Neural crest cell (in vitro differentiated cells): ENCODE results near the gene COL7A1. TPM values are rescaled to one million over a fixed set of nuclear protein-coding genes. Genes with fewer than 3 reads are reported as not detected.

Experiments used
- DNase-seq: peaks from one replicate; pipeline ENCODE4 v3.0.0; 2021; ENCODE audit warnings: low read depth, mixed read lengths, low spot score
- H3K27ac Mint-ChIP-seq: one replicate; pipeline ENCODE4 v1.8.0; 2021; ENCODE audit warnings: mild to moderate bottlenecking, mixed read lengths; ENCODE audit not compliant: unreplicated experiment
- H3K27me3 Mint-ChIP-seq: 2 replicates; pipeline ENCODE4 v1.8.0; 2021; ENCODE audit warnings: low read depth, mild to moderate bottlenecking, mixed read lengths
- H3K36me3 Mint-ChIP-seq: 2 replicates; pipeline ENCODE4 v1.8.0; 2021; ENCODE audit warnings: low read depth, mild to moderate bottlenecking, mixed read lengths
- H3K4me1 Mint-ChIP-seq: 2 replicates; pipeline ENCODE4 v1.8.0; 2021; ENCODE audit warnings: mixed read lengths
- H3K4me3 Mint-ChIP-seq: one replicate; pipeline ENCODE4 v1.8.0; 2021; ENCODE audit warnings: mild to moderate bottlenecking, mixed read lengths
- H3K9me3 Mint-ChIP-seq: 2 replicates; pipeline ENCODE4 v1.8.0; 2021; ENCODE audit warnings: mixed read lengths
- total RNA-seq: library from RNA; stranded (reverse); gene quantifications from 2 replicates; pipeline ENCODE4 v1.2.1, GENCODE V29; 2021
- TF ChIP-seq, protein P1 (sequence below): fragments of 200-600 bp; sonication (generic); conservative IDR thresholded peaks from 2 replicates; pipeline ENCODE4 v1.5.0; 2021; ENCODE audit warnings: antibody characterized with exemption, mild to moderate bottlenecking

COL7A1 gene
- total RNA-seq, 1 donor from 2014 or later, result 28.7 TPM

GRCh38 chr3:48593337-48593736 lies 1.8 kb downstream of the COL7A1 start:
- TF ChIP-seq, protein P1, sequence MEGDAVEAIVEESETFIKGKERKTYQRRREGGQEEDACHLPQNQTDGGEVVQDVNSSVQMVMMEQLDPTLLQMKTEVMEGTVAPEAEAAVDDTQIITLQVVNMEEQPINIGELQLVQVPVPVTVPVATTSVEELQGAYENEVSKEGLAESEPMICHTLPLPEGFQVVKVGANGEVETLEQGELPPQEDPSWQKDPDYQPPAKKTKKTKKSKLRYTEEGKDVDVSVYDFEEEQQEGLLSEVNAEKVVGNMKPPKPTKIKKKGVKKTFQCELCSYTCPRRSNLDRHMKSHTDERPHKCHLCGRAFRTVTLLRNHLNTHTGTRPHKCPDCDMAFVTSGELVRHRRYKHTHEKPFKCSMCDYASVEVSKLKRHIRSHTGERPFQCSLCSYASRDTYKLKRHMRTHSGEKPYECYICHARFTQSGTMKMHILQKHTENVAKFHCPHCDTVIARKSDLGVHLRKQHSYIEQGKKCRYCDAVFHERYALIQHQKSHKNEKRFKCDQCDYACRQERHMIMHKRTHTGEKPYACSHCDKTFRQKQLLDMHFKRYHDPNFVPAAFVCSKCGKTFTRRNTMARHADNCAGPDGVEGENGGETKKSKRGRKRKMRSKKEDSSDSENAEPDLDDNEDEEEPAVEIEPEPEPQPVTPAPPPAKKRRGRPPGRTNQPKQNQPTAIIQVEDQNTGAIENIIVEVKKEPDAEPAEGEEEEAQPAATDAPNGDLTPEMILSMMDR, result no peak
- DNase-seq, result no peak
- Mint-ChIP-seq H3K27me3 (peaks cover 2% of the 10 kb centered on the region), H3K9me3 (no peaks in the 10 kb centered on the region), H3K36me3 (peaks cover 7% of the 10 kb centered on the region), H3K4me1 (peaks cover 17% of the 10 kb centered on the region), H3K27ac (no peak overlapping the region), H3K4me3 (no peak overlapping the region)

DNA sequence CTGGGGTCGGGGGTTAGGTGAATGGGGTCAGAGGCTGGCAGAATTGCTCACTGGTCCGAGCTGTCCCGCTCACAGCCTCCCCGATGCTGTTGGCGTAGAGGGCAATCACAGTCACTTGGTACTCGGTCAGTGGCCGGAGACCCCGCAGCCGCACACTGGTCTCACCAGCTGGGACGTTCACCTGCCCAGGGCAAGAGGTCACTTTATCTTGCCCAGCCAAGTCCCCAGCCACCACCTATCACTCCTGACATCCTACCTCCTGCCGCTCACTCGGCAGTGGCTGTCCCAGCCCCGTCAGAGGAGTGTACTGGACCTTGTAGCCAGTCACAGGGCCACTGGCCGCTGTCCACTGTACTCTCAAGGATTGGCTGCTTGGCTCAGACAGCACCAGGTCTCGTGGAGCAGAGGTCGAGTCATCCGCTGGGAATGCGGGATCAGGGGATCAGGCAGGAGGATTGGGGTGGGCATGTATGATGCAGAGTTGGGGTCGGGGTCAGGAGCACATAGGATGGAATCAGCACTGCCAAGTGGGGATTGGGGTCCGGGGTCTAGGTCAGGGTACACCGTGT lies 2.5 kb downstream of the COL7A1 start:
- DNase-seq, result no peak
- TF ChIP-seq, protein P1, result no peak
- Mint-ChIP-seq H3K4me1 (peaks cover 14% of the 10 kb centered on the region), H3K9me3 (no peaks in the 10 kb centered on the region), H3K27me3 (peaks cover 2% of the 10 kb centered on the region), H3K36me3 (peaks cover 7% of the 10 kb centered on the region), H3K4me3 (no peak overlapping the region), H3K27ac (no peak overlapping the region)

DNA sequence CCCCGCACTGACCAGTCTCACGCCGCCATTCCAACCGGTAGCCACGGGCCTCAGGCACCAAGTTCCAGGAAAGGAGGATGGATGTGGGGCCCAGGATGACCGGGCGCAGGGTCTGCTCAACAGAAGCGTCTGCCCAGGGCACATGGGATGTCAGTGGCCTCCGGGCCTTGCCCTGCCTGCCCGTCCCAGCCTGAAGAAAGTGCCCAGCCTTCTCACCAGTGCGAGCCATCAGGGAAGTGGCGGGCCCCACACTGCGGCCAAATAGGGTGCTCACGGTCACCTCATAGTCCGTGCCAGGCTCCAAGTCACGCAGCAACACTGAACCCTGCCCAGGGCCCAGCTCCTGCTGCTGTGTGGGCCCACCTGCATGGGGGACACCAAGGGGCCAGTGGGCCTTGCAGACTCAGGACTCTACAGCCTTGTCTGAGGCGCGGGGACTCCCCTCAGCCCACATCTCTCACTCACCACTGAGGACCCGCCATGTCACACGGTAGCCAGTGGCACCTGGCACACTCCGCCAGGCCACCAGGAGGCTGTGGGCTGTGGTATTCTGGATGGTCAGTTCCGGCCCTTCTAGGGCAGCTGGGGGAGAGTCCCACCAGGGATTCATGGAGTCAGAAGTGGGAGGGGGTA lies 3.1 kb downstream of the COL7A1 start:
- peaks cover under 1% of the 10 kb centered on the region for H3K36me3 Mint-ChIP-seq
- no peak overlapping the region for H3K27ac Mint-ChIP-seq
- TF ChIP-seq, protein P1, result no peak
- peaks cover 8% of the 10 kb centered on the region for H3K4me1 Mint-ChIP-seq
- H3K4me3 Mint-ChIP-seq, result no peak overlapping the region
- H3K9me3 Mint-ChIP-seq, result no peaks in the 10 kb centered on the region
- peaks cover 2% of the 10 kb centered on the region for H3K27me3 Mint-ChIP-seq
- DNase-seq, result no peak

DNA sequence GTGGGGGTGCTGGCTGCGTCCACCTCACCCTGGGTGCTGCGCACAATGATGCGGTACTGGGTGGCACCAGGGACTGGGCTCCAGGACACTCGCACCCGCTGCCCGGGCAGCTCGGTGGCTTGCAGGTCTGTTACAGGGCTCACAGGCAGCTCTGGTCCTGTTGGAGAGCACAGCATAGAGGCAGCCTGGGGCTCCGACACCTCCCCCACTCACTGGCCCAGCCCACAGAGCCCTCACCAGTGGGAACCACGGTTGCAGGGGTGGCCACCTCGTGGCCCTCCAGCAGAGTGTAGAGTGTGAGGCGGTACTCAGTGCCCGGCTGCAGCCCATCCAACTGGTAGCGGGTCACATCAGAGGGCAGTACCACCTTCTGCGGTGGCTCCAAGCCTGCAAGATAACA lies 3.7 kb downstream of the COL7A1 start:
- no peak overlapping the region for H3K27ac Mint-ChIP-seq
- TF ChIP-seq, protein P1, result no peak
- peaks cover 8% of the 10 kb centered on the region for H3K4me1 Mint-ChIP-seq
- H3K27me3 Mint-ChIP-seq, result peaks cover 2% of the 10 kb centered on the region
- no peak overlapping the region for H3K4me3 Mint-ChIP-seq
- H3K9me3 Mint-ChIP-seq, result no peaks in the 10 kb centered on the region
- H3K36me3 Mint-ChIP-seq, result no peaks in the 10 kb centered on the region
- no peak for DNase-seq

- H3K4me1 Mint-ChIP-seq, result no peaks in the 10 kb centered on the region
- H3K36me3 Mint-ChIP-seq, result no peaks in the 10 kb centered on the region
- no peak overlapping the region for H3K4me3 Mint-ChIP-seq
- peaks cover 2% of the 10 kb centered on the region for H3K27me3 Mint-ChIP-seq
- DNase-seq, result no peak
- H3K27ac Mint-ChIP-seq, result no peak overlapping the region
- TF ChIP-seq, protein P1, result no peak
- H3K9me3 Mint-ChIP-seq, result no peaks in the 10 kb centered on the region
Observed at GRCh38 chr3:48588230-48588629, 6.9 kb downstream of the COL7A1 start.
